Putamen (tissue), 1 donor: ENCODE measurements around the gene RAB5B.
A peak's percentile ranks its signal among the peaks of the same experiment; 100 is the strongest.

Source experiments
- DNase-seq: peaks from one replicate; pipeline ENCODE4 v3.0.0-alpha.2; 2016; ENCODE audit warnings: low spot score

RAB5B gene, protein sequence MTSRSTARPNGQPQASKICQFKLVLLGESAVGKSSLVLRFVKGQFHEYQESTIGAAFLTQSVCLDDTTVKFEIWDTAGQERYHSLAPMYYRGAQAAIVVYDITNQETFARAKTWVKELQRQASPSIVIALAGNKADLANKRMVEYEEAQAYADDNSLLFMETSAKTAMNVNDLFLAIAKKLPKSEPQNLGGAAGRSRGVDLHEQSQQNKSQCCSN

DNA sequence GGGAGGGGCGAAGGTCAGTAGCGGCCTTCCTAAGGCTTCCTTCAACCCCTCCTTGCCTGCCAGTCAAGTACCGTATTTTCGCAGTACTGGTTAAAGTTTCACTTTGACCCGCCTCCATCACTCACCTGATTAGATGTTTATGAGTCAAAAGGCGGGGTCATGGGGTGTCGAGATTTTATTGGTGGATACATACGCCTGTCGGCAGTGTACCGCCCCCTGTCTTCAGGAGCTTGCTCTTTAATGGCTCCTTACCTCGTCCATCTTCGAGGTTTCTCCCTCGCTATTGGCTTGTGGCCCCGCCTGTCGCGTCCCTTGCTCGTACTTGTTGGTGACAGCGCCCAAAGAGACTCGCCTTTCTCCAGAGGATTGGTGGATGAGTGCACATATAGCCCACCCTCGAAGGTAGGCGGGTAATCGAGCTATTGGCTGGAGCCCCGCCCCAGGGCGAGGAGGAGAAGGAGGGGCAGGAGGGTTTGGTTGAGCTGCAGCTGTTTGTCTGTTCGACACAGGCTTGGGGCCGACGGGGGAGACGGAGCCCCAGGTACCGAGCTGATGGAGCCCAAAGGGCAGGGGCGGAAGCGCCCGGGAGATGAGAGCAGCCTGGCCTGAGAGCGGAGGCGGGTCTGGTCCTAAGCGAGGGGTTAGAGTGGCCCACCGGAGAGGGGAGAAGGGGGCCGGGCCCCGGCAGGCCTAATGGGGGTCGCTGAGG lies at the start of gene RAB5B:
Gene RAB5B (plus strand): TSS at position 480 of the 709 bp plus-strand sequence. CDS start 12,883 bp downstream, outside the sequence.
- DNase-seq: peak; percentile 100

- DNase-seq: no peak
Observed at GRCh38 chr12:55925371-55925770, 48.5 kb upstream of the RAB5B start.

DNA sequence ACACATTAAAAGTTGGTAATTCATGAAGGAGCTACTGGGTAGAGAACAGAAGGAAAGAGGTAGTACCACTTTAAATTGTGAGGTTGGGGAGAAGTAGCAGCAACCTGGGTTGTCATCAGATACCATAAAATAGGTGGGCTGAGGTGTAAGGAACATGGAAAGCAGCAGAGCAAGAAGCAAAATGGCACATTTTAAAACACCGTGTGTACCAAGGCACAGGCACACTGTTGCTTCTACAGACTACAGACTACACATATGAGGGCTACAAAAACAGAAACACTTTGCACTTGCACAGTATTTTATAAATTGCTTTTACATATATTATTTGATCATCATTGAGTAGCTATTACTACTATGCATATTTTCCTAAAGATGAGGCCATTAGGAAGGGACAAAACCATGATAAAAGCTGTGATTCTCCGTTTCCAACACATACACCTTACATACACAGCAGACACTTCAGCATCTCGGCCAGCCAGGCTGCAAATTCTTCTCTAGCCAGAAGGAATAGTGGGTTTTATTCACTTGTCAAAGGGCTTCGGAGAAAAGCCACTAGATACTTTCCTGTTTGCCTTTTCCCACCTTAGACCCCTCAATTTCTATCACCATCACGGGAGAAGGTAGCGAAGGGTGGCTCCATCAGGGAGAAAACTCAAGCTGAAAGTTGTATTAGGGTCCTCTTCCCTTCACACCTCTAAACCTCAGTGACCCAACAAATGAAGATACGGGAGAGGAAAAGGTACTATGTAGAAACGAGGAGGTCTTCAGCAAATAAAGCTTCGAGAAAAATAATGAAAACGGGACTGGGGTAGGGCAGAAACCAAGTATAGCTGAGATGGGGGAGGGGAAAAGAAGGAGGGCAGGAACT lies 47.8 kb upstream of the RAB5B start:
- DNase-seq: no peak

GRCh38 chr12:55926738-55927587 lies 46.9 kb upstream of the RAB5B start:
- DNase-seq: peak; percentile 92

DNA sequence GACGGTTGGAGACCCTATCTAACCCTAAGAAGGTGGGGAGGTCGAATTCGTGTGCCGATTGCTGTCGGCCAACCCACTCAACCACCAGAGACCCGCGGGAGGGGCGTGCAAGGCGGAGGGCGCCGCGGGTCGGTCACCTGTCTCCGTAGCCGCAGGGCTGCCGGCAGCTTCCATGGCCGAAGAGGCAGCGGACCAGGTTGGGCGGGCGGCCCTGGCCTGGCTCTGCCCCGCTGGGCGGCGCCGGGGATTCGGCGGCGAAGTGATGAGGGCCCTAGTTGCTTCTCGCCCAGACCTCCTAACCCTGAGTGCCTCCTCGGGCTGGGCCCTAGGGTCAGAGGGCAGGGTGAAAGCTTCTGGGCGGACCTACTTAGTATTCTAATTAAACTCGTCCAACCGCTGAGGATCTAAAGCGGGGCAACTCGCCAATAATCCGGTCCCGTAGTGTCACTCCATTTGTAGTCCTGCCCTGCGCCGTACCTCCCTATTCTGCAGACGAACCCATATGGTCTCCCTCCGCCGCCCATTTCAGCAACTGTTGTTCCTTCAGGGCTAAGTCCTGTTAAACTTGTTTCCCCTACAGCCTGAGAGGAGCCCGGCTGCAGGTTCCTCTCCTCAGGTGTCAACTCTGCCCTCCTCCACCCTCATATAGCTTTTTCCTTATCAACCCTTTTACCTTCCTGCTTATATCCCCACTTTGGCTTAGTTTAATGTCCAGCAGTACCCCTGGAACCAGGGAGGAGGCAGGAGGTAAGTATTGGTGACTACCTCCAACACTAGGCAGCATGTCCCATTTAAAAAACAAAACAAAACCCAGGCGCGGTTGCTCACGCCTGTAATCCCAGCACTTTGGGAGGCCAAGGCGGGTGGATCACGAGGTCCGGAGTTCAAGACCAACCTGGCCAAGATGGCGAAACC lies 46.0 kb upstream of the RAB5B start, which contains the start of gene PYM1:
Gene PYM1 (minus strand): TSS at position 307 of the 915 bp plus-strand sequence. CDS start 133 bp downstream, at position 174.
- peak; percentile 56 for DNase-seq

DNA sequence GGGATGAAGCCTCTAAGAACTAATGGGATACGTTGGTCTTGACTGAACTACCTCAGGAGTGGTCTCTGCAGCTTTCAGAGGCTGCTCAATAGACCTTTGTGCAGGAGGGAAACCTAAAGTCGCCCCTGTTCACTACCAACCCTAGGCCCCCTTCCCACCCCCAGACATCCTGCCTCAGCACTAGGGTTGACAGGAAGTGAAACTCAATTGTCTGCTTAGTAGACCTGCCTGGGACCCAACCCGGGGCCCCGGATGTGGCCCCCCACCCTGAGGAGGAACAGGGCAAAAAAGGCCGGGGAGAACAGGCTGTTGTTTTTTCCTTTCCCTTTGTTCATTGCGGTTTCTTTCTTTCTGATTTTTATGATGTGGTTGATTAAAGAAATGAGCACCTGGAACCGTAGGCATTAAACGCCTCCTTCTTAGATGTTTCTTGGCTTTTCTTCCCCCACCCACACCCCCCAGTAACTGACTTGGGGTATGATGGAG lies 44.5 kb upstream of the RAB5B start:
- peak; percentile 52 for DNase-seq

GRCh38 chr12:55930771-55931316 lies 43.0 kb upstream of the RAB5B start, which contains the start of gene DGKA:
Gene DGKA, plus strand, starts transcription at chr12:55931162. Its CDS starts 5,342 bp downstream, at chr12:55936504.
- DNase-seq: peak; percentile 66

GRCh38 chr12:55931317-55931779 lies 42.5 kb upstream of the RAB5B start:
- DNase-seq: no peak

GRCh38 chr12:55931780-55932550 lies 41.9 kb upstream of the RAB5B start:
- DNase-seq: no peak

GRCh38 chr12:55932551-55932910 lies 41.3 kb upstream of the RAB5B start:
- no peak for DNase-seq

GRCh38 chr12:55933169-55933798 lies 40.6 kb upstream of the RAB5B start:
- DNase-seq: no peak

GRCh38 chr12:55933799-55934742 lies 39.8 kb upstream of the RAB5B start:
- no peak for DNase-seq

DNA sequence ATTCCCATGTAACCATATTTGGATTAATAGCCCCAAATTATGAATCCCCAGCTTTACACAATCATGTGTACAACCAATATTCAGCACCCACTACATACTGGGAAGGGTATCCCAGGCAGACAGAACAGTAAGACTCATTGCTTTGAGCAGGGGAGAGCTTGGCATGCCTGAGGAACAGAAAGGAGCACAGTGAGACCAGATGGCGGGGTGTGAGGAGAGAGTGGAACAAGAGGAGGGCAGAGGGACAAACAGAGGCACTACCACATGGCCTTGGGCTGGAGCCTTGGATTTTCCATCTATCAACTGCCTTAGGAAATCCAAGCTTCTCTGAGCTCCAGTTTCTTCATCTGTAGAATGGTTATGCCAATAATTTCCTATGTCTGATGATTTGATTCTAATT lies 39.1 kb upstream of the RAB5B start:
- DNase-seq: no peak

DNA sequence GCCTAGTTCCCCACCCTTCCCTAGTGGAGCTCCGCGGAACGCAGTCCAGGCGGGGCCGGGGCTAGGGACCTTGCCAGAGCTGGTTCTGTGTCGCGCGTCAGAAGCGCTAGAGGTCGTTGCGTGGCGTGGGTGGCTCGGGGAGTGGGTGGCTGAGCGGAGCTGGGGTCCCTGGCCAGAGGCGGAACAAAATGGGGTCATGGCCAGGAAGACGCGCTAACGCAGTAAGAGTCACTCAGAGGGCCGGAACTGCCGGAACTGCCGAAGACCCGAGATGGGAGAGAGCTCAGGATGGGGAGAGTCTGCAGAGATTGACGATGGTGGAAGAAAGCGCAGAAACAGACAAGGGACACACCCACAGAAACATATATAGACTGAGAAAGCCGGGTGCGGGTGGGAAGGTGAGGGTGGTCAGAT lies 38.1 kb upstream of the RAB5B start:
- DNase-seq: no peak

GRCh38 chr12:55937981-55938380 lies 35.9 kb upstream of the RAB5B start:
- DNase-seq: no peak

DNA sequence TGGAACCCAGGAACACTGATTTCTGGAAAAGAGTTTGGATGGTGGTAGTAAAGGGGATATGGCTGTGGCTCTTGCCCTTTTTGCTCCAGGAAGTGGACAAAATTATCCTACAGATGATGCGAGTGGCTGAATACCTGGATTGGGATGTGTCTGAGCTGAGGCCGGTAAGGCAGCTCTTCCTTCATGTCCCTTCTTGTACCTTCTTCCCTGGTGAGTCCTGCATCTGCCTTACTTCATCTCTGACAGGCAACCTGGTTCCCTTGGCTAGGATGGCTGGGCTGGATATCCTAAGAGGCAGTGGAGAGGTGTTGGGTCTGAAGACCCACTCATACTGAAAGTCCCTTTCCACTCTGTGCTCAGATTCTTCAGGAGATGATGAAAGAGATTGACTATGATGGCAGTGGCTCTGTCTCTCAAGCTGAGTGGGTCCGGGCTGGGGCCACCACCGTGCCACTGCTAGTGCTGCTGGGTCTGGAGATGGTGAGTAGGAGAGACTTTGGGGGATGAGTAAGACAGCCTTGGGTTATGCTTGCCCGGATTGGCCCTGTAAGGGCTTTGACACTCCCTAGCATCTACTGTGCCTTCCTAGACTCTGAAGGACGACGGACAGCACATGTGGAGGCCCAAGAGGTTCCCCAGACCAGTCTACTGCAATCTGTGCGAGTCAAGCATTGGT lies 34.9 kb upstream of the RAB5B start:
- DNase-seq: no peak
